Activated CD4-positive, CD25-positive, alpha-beta regulatory T cell treated with anti-CD3 and anti-CD28 coated beads, Interleukin-2, amount 50 U/mL, for 72 hours (primary cell): Measurements from ENCODE around the gene ENKUR.
"Not testable (repeated sequence)": the region's sequence is repeated elsewhere in the genome, so short reads cannot be mapped to it uniquely, and the experiment has no call there.

Experiments used
- DNase-seq: peaks from one replicate; pipeline ENCODE4 v3.0.0; 2021

The ENKUR gene

GRCh38 chr10:25018703-25019102 is 2.7 kb upstream of the ENKUR start:
- no peak for DNase-seq

- no peak for DNase-seq
These were observed 1.7 kb upstream of the ENKUR start for GRCh38 chr10:25017661-25018060.

- DNase-seq = peak; percentile 30
These were observed 1.2 kb upstream of the ENKUR start for GRCh38 chr10:25017154-25017590.

GRCh38 chr10:25016376-25017153 is 607 bp upstream of the ENKUR start, which contains the start of gene THNSL1:
Gene THNSL1 (plus strand): TSS chr10:25016612. CDS start chr10:25023224, 6,612 bp downstream.
- peak; percentile 92 for DNase-seq

- DNase-seq = no peak
These were observed 1.4 kb downstream of the ENKUR start for GRCh38 chr10:25014579-25014978.

- DNase-seq = not testable (repeated sequence)
These were observed 4.4 kb downstream of the ENKUR start for GRCh38 chr10:25011591-25011990.

GRCh38 chr10:24998044-24998443 is 17.9 kb downstream of the ENKUR start:
- DNase-seq = no peak

GRCh38 chr10:24995072-24995471 is 20.9 kb downstream of the ENKUR start:
- no peak for DNase-seq

- DNase-seq = no peak
These were observed 22.6 kb downstream of the ENKUR start for GRCh38 chr10:24993237-24993958.

- DNase-seq = no peak
These were observed 23.3 kb downstream of the ENKUR start for GRCh38 chr10:24992512-24993133.

- DNase-seq = no peak
These were observed 24.7 kb downstream of the ENKUR start for GRCh38 chr10:24991298-24991697.

- DNase-seq = no peak
These were observed 26.1 kb downstream of the ENKUR start for GRCh38 chr10:24989867-24990266.

GRCh38 chr10:24988831-24989640 is 26.9 kb downstream of the ENKUR start:
- DNase-seq = no peak

GRCh38 chr10:24984906-24985305 is 31.1 kb downstream of the ENKUR start:
- no peak for DNase-seq

- DNase-seq = no peak
These were observed 32.0 kb downstream of the ENKUR start for GRCh38 chr10:24983946-24984345.

GRCh38 chr10:24983130-24983529 is 32.8 kb downstream of the ENKUR start:
- DNase-seq = no peak

- no peak for DNase-seq
These were observed 33.4 kb downstream of the ENKUR start for GRCh38 chr10:24982319-24983112.

GRCh38 chr10:24981161-24981710 is 34.7 kb downstream of the ENKUR start:
- DNase-seq = no peak

GRCh38 chr10:24979685-24980084 is 36.3 kb downstream of the ENKUR start:
- no peak for DNase-seq

- DNase-seq = no peak
These were observed 41.0 kb downstream of the ENKUR start for GRCh38 chr10:24974976-24975375.

- no peak for DNase-seq
These were observed 42.8 kb downstream of the ENKUR start for GRCh38 chr10:24973163-24973562.

GRCh38 chr10:24971374-24971773 is 44.6 kb downstream of the ENKUR start:
- no peak for DNase-seq
